ENCODE measurements around the gene CXCR5. TPM values are rescaled to one million over a fixed set of nuclear protein-coding genes. Genes with fewer than 3 reads are reported as not detected.

CXCR5 gene
- total and polyA plus RNA-seq, 7 donors, result under 0.01 to 11.5 (median 0.23) TPM; not detected in 4

DNA sequence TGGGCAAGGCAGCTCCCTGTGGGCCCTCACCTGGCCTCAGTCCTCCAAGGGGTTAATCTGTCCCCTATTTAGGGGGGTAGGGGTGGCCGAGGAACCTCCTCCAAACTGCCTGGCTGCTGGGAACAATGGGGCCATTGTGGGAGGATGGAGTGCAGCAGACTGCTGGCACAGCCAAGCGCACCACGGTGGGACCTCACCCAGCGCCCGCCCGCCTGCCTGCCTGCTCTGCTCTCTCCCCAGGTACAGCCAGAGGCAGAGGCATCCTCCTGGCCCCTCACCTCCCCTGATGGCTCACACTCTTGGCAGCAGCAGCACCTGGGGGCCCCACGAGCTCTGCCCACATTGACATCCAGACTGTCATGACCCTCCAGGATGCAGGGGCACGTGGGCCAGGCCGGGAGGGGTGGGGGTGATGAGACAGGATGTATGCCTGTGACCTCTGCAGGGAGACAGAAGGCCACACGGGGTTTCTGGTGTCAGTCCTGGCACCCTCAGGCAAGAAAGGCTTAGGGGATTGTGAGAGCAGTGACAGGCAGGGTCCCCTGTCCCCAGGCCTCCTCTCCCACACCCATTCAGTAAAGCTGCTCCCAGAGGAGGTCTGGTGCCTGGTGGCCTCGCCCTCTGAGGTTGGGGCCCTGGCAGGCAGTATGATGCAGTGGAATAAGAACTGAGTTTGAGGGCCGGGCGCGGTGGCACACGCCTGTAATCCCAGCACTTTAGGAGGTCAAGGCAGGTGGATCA is 30.7 kb downstream of the CXCR5 start:
- no peak for DNase-seq
- 8 to 23% methylated on average over 15 of the region's 15 CpGs for WGBS, 2 donors
- Histone ChIP-seq H3K27ac (peak overlapping the region; percentile 95 to 100 (median 100)), H3K4me1 (peaks cover 0 to 100% (median 99%) of the 10 kb centered on the region in 4 donors), H3K27me3 (no peaks in the 10 kb centered on the region), H3K4me3 (peak overlapping the region in 1 of 4 donors; percentile 6), H3K36me3 (no peaks in the 10 kb centered on the region), H3K9me3 (no peaks in the 10 kb centered on the region)
- TF ChIP-seq, protein P1, sequence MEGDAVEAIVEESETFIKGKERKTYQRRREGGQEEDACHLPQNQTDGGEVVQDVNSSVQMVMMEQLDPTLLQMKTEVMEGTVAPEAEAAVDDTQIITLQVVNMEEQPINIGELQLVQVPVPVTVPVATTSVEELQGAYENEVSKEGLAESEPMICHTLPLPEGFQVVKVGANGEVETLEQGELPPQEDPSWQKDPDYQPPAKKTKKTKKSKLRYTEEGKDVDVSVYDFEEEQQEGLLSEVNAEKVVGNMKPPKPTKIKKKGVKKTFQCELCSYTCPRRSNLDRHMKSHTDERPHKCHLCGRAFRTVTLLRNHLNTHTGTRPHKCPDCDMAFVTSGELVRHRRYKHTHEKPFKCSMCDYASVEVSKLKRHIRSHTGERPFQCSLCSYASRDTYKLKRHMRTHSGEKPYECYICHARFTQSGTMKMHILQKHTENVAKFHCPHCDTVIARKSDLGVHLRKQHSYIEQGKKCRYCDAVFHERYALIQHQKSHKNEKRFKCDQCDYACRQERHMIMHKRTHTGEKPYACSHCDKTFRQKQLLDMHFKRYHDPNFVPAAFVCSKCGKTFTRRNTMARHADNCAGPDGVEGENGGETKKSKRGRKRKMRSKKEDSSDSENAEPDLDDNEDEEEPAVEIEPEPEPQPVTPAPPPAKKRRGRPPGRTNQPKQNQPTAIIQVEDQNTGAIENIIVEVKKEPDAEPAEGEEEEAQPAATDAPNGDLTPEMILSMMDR (IDR thresholded peaks at IDR 0.05), result no peak
- no peak for TF ChIP-seq POLR2A (IDR thresholded peaks at IDR 0.05)
- no peak for TF ChIP-seq POLR2AphosphoS5 (IDR thresholded peaks at IDR 0.05)
- no peak for TF ChIP-seq EP300 (IDR thresholded peaks at IDR 0.05)
- intact Hi-C loops (cut with DNase I), result no loop called here

DNA sequence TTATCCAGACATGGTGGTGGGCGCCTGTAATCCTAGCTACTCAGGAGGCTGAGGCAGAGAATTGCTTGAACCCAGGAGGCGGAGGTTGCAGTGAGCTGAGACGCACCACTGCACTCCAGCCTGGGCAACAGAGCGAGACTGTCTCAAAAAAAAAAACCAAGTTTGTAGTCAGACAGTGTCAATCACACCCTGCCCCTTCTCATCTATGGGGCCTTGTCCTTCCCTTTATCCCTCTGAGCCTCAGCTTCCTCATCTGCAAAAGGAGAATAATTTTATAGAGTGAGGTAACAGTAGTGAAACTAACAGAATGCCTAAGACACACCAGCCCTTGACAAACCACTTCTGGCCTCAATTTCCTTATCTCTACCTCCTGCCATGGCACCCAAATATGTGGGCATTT is 31.3 kb downstream of the CXCR5 start:
- peaks cover 0 to 100% (median 99%) of the 10 kb centered on the region in 4 donors for H3K4me1 ChIP-seq
- no peaks in the 10 kb centered on the region for H3K27me3 ChIP-seq
- 57 to 75% methylated on average over 4 of the region's 4 CpGs for WGBS, 2 donors
- intact Hi-C loops (cut with DNase I), result no loop called here
- H3K4me3 ChIP-seq, result no peak overlapping the region
- peak overlapping the region; percentile 95 to 100 (median 100) for H3K27ac ChIP-seq
- no peaks in the 10 kb centered on the region for H3K9me3 ChIP-seq
- TF ChIP-seq EP300 (IDR thresholded peaks at IDR 0.05) (no peak), POLR2AphosphoS5 (IDR thresholded peaks at IDR 0.05) (no peak), POLR2A (IDR thresholded peaks at IDR 0.05) (no peak)
- TF ChIP-seq, protein P1 (IDR thresholded peaks at IDR 0.05), result no peak
- H3K36me3 ChIP-seq, result no peaks in the 10 kb centered on the region
- DNase-seq, result no peak

DNA sequence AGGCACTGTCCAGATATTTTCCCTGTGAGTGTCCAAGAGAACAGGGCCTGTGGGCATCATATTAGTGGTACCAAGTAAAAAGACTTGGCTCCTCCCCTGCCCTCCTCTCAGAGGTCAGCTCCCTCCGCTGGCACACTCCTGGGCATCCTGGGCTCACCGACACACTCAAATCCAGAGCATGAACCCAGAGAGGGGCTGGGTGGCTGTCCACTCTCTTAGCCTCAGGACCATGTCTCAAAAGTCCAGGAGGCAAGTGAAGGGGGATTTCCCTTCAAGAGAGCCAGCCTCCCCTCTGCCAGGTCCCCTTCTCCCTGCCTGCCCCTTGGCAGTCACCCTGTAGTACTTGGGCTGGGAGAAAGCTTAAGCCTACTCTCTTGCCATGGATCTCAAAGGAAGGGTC is 31.7 kb downstream of the CXCR5 start:
- Histone ChIP-seq H3K4me3 (no peak overlapping the region), H3K4me1 (peaks cover 0 to 100% (median 99%) of the 10 kb centered on the region in 4 donors), H3K9me3 (no peaks in the 10 kb centered on the region), H3K27me3 (no peaks in the 10 kb centered on the region), H3K36me3 (no peaks in the 10 kb centered on the region), H3K27ac (peak overlapping the region; percentile 95 to 100 (median 100))
- intact Hi-C loops (cut with DNase I), result no loop called here
- TF ChIP-seq EP300 (IDR thresholded peaks at IDR 0.05) (no peak), POLR2AphosphoS5 (IDR thresholded peaks at IDR 0.05) (no peak), POLR2A (IDR thresholded peaks at IDR 0.05) (no peak)
- TF ChIP-seq, protein P1 (IDR thresholded peaks at IDR 0.05), result no peak
- DNase-seq, result peak; percentile 58
- WGBS, 2 donors, result 87 to 96% methylated on average over 2 of the region's 2 CpGs

DNA sequence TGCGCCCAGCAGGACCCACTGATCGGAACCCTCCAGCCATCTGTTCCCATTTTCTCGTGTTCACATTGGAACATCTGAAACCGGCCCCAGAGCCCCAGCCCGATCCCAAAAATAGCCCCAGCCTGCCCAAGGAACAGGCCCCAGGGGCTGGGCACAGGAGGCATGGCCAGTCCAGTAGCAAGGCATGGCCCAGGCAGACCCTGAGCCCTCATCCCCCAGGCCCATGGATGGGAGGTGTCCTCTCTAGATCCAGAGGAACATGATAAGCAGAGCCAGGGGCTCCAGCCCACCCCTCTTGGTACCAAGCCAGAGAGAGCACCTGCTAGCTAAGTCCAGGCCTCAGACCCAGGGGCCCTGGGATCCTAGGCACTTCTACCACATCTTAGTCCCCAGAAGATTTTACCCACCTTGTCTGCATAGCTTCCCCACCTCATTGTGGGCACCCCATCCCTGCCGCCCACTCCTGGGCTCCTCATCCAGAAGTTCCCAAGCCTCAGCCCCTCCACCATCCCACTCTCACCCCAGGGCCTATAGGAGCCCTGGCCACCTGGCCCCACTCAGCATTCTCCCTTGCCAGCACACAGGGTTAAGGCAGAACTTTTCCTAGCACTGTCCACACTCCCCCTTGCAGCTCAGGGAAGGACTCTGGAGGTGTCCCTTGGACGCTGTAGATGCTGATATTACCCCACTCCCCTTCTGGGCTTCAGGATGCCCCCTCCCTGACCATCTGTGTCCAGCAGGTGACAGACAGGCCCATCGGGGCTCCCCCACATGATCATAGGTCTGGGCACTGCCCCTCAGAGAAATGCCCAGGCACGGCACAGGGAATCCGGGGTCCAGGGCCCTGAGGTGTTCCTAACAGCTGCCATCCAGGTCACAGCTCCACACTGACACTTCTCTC is 32.5 kb downstream of the CXCR5 start:
- Histone ChIP-seq H3K4me3 (peak overlapping the region in 3 of 4 donors; percentile 16 to 92 (median 38)), H3K27ac (peak overlapping the region; percentile 95 to 100 (median 100)), H3K4me1 (peaks cover 0 to 100% (median 100%) of the 10 kb centered on the region in 4 donors), H3K9me3 (no peaks in the 10 kb centered on the region), H3K27me3 (no peaks in the 10 kb centered on the region), H3K36me3 (no peaks in the 10 kb centered on the region)
- peak; percentile 67 for DNase-seq
- intact Hi-C loops (cut with DNase I), result no loop called here
- WGBS, 2 donors, result 60 to 63% methylated on average over 10 of the region's 10 CpGs
- TF ChIP-seq, protein P1 (IDR thresholded peaks at IDR 0.05), result no peak
- TF ChIP-seq POLR2AphosphoS5 (IDR thresholded peaks at IDR 0.05), result no peak
- TF ChIP-seq EP300 (IDR thresholded peaks at IDR 0.05), result no peak
- TF ChIP-seq POLR2A (IDR thresholded peaks at IDR 0.05), result no peak

Data from sigmoid colon (tissue), 7 donors.